Dermis microvascular lymphatic vessel endothelial cell (primary cell): ENCODE data around the gene IL13. TPM values are rescaled to one million over a fixed set of nuclear protein-coding genes. Genes with fewer than 3 reads are reported as not detected.
"Not testable (repeated sequence)": the region's sequence is repeated elsewhere in the genome, so short reads cannot be mapped to it uniquely, and the experiment has no call there.

ENCODE experiments used
- DNase-seq, 2 donors: peaks; one replicate each; pipeline versions ENCODE4 v3.0.0 to v3.0.0-alpha.2; 2010; ENCODE audit warnings: low read depth in 2 of 2
- total RNA-seq: library from RNA; depleted of rRNA; stranded (reverse); fragments of >200 nt; gene quantifications from 2 replicates; pipeline ENCODE4 v1.2.1, GENCODE V29; 2014

IL13 gene
- total RNA-seq, 1 donor from 2014 or later: not detected

DNA sequence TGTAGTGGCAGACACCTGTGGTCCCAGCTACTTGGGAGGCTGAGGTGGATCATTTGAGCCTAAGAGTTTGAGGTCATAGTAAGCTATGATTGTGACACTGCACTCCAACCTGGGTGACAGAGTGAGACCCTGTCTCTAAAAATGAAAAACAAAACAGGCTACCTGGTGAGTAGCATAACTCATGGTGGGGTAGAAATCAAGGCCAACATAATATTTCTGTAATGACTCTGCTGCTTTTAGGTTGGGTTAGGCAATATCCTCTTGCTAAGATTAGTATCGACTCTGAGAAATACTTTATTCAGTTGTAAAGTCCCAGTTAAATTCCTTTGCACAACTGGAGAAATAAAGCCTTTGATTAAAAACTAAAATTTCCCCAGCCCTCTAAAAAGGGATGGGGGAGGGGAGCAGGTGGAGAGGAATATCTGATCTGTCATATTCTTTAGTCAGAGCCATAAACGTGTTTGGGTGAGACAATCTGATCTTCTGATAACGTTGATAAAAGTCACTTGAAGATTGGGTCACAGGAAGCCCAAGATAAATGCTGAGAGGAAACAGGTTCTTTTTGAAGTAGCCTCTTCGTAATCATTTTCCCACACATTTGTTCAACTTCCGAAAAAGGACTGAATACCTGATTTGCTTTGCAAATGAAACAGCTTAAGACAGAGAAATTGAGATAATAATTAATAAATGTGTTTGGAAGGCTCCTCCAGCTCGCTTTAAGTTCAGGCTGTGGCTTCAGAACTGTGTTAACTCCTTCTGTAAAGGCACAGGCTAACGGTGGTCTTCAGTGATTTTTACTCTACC lies 30.8 kb downstream of the IL13 start:
- DNase-seq: no peak

DNA sequence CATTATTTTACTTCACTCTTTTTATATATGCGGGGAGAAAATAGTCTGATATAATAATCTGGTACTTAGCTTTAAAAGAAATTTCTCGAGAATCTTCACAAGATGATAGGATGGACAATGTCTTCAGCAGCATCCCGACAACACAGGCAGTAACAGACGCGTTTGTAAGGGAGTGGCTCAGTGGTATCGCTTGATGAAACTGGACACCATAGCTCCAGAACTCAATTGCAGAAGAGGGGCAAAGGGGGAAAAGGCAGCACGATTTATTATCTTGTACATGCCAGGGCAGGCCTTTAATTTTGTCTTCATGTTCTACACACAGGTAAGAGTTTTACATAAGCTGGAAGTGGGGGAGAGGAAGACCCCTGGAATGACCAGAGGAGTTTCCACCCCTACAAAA lies 31.5 kb downstream of the IL13 start:
- DNase-seq: no peak

DNA sequence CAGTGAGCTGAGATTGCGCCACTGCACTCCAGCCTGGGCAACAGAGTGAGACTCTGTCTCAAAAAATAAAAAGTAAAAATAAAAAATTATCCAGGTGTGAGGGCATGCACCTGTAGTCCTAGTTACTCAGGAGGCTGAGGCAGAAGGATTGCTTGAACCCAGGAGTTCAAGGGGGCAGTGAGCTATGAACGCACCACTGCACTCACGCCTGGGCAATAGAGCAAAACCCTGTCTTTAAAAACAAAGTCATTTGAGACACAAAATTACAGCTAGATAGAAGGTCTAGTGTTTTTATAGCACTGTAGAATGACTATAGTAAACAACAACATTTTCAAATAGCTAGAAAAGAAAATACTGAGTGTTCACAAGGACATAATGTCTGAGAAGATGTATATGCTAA lies 32.2 kb downstream of the IL13 start:
- DNase-seq: no peak

- not testable (repeated sequence) for DNase-seq
Measured at GRCh38 chr5:132691755-132692631, 34.0 kb downstream of the IL13 start.

DNA sequence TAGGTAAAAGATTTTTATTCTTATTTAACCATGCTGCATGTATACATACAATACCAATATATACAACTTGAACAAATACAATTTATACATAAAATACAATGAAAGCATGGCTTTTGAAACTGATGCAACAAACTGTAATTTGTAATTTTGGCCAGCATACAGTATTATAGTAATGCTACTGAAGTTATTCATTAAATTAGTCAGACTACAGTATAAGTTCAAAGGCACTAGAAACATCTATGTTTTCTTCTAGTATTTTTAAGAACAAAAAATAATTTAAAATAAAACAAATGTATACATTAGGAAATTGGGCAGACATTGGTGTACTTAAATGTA lies 34.6 kb downstream of the IL13 start:
- DNase-seq: no peak

DNA sequence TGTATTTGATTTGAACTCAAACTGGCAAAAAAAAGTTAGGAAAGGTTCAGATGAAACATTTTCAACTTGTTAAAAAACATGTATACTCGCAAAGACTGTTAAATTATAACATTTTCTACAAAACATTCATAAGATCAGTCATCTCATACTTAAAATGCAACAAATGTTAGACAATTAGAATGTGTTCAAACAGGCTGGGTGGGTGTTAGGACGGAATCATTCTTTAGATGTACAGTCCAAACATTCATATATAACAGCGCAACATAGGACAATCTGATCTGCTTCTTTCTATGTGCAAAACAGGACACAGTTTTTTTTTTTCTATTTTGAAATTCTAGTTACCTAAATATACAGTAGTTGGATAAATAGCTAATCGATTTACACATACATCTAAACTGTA lies 38.0 kb downstream of the IL13 start:
- DNase-seq: no peak

DNA sequence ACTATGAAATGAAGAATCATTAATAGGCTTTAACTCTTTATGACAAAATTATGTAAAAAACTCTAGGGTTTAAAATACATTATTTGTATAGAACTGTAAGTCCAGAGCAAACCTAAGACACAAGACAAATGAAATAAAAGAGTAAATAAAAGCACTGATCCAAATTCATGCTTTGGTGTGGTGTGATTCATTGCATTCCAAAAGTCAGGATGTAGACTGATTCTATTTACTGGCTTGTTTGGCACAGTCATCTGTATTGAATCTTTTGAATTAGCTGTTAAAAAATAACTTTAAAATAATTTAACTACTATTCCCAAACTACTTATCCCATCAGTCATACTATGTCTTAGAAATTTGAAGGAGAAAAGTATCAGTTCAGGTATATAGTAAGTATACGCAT lies 46.9 kb downstream of the IL13 start:
- peak in 1 of 2 donors; percentile 42 for DNase-seq

DNA sequence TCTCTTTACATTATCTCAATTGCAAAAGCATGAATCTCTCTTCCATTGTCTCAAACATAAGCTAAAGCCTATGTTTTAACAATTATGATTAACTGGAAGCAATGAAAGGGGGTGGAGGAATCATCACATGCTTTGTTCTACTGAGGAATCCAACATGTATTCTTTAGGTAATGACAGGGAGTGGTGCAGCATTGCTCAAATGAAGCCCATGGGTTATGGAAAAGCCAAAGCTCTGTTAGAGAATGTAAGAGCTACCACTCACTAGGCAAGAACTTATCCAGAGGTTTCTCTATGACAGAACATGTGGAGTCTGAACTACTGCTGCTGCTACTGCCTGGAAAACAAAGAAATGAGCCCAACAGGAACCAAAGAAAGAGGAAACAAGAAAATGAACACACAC lies 50.7 kb downstream of the IL13 start:
- DNase-seq: no peak

Other genes starting within 250 kb of the IL13 start
- gene IRF1, start 167.4 kb upstream of the IL13 start, total RNA-seq: 11.2 and 23.4 TPM in 2 replicates
- gene IL5, start 114.7 kb upstream of the IL13 start, total RNA-seq: not detected in 2 replicates
- gene RAD50, start 101.2 kb upstream of the IL13 start, total RNA-seq: 6.9 and 7.5 TPM in 2 replicates
- not detected in 2 replicates for gene IL4, start 15.8 kb downstream of the IL13 start, total RNA-seq
- gene KIF3A, start 79.4 kb downstream of the IL13 start, total RNA-seq: 3.9 and 4.4 TPM in 2 replicates
- under 0.01 TPM in 2 replicates for gene CCNI2, start 89.3 kb downstream of the IL13 start, total RNA-seq
- gene SEPTIN8, start 119.1 kb downstream of the IL13 start, total RNA-seq: 36.3 and 43.4 TPM in 2 replicates
- not detected in 2 replicates for gene SOWAHA, start 155.1 kb downstream of the IL13 start, total RNA-seq
- 1.5 and 4.3 TPM in 2 replicates for gene SHROOM1, start 172.5 kb downstream of the IL13 start, total RNA-seq
- gene GDF9, start 208.3 kb downstream of the IL13 start, total RNA-seq: under 0.01 TPM in 1 of 2 replicates, not detected in the other
- 85.6 and 98.7 TPM in 2 replicates for gene UQCRQ, start 208.5 kb downstream of the IL13 start, total RNA-seq
- 0.13 TPM in 2 replicates for gene LEAP2, start 215.5 kb downstream of the IL13 start, total RNA-seq